22Rv1 (cell line): ENCODE measurements around the gene METTL6.

Experiments
- CTCF ChIP-seq: fragments of 450-650 bp; IDR thresholded peaks from 2 replicates; pipeline ENCODE4 v1.5.1; 2017; ENCODE audit warnings: mild to moderate bottlenecking
- ZFX ChIP-seq: fragments of 450-650 bp; IDR thresholded peaks from 2 replicates; pipeline ENCODE4 v1.6.1; 2017; ENCODE audit warnings: antibody characterized with exemption, borderline replicate concordance

GRCh38 chr3:15380980-15381890, 46.1 kb downstream of the METTL6 start:
- TF ChIP-seq CTCF, result no peak
- TF ChIP-seq ZFX, result no peak
